NOMO-1 treated with dmso at 0.1 percent for 144 hours (cell line): ENCODE data around the gene TENT4B.
A peak's percentile ranks its signal among the peaks of the same experiment; 100 is the strongest.

Experiments
- DNase-seq: peaks from one replicate; lab custom pipeline; 2025; ENCODE audit not compliant: unreplicated experiment; lab: John Stamatoyannopoulos, UW

Gene TENT4B

DNA sequence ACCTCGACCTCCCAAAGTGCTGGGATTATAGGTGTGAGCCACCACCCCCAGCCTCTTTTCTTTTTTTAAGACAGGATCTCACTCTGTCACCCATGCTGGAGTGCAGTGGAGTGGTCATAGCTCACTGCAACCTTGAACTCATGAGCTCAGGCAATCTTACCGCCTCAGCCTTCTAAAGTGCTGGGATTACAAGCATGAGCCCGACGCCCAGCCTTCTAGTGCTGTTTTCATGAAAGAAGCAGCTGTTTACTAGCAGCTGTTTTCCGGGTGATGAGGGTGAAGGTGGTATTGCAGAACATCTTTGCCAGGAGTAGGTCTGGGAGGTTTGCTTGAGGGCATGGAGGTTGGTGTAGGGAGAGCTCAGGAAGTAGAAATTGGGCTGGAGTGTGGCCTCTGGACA is 115.2 kb downstream of the TENT4B start:
- DNase-seq = no peak

DNA sequence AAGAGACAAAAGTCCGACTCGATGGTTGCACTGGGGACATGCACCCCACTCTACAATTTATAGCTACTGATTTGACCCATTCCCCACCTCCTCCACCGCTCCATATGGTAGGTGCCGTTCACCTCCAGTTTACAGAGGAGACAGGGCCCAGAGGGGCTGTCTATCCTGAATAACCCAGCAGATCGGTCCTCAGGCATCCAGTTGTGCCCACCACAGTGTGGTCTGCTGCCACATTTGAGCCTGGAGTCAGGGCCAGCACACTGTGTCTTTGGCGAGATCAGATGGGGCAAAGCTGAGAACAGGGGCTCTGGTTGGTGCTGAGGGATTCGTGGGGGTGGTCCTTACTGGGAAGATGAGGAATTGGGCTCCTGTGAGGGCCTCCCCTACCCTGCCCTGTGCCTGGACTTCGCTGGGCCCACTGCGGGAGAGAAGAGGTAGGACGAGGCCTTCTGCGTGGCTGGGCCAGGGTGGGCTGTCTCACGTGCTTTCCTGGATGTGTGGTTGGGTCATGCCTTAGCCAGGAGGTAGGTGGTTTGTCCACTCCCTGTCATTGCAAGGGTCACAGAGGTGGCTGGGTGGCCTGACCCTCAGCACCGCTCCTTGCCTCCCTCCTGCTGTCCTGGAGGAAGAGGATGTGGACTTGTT is 116.1 kb downstream of the TENT4B start:
- DNase-seq = no peak

DNA sequence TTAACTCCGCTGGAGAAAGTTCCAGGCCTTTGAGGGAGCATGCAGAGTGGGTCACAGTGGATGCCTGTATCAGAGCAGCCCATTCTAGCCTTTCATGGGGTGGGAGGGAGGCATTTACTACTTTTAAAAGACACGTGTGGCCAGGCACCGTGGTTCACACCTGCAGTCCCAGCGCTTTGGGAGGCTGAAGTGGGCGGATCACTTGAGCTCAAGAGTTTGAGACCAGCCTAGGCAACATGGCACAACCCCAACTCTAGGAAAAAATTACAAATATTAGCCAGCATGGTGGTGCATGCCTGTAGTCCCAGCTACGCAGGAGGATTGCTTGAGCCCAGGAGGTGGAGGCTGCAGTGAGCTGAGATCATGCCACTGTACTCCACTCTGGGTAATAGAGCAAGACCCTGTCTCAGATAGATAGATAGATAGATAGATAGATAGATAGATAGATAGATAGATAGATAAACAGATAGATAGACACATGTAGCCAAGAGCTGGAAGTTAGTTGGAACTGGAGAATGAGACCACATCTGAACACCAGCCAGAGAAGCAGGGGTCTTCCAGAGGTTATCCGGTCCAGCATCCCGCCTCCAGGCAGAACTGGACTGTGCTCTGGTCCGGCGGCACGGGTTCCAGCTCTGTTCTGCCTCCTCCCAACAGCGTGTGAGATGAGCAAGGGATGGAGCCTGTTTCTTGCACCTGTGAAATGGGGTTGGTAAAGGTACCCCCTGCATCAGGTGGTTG is 116.8 kb downstream of the TENT4B start:
- no peak for DNase-seq

DNA sequence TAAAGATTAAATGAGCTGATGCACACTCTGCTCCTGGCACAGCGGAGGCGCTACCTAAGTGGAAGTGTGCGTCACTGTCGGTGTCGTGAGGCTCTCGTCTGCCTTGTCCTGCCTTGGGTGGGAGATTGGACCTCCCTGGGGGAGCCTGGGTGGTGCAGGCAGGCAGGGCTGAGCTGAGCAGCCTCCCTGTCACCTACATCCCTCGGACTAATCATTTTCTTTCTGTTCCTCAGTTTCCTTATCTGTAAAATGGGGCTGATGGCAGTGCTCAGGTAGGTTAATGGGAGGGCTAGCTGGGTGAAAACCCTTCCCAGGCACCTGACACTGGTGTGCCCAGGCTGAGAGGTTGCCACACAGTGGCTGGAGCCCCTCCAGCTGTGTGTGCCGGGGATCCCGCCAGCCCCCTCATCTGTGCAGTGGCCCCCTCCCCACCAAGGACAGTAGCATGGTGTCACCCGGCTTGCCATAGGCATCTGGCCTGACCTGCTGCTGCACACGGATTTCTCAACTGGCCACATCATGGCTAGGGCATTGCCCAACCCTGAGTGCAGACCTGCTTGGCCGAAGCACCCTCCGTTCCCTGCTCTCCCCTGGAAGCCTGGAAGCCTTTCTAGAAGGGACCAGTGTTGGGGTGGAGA is 117.5 kb downstream of the TENT4B start:
- no peak for DNase-seq

DNA sequence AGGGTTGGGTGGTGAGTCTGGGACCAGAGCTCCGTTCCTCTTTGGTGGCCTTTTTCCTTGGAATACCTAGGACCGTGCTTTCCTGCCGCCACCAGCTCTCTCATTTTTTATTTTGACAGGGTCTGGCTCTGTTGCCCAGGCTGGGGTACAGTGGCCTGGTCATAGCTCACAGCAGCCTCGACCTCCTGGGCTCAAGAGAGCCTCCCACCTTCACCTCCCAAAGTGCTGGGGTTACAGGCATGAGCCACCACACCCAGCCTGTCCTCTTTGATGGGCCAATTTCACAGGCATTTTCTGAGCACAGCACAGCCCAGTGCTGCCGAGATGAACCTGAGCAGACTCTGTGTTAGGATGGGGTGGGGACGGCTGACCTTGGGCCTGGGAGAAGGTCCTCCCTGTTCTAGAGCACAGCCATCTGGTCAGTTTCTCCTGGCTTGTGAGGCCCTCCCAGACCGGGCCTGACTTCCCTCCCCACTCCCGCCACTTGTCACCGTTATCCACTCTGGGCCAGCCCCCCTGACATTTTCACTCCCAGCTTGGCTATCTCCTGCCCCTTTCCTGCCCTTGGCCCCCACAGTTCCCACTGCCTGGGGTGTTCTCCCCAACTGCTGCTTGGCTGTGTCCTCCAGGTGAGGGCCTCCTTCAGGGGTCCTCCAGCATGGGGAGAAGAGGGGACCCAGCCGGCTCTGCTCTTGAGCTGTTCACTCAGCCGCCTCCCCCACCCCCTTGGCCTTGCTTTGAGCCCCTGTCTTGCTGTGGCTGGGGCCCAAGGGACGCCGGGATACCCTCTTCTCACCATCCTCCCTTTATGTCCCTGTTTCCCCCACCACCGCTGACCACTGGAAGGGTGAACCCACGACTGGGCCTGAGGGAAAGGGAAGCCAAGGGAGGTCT is 118.3 kb downstream of the TENT4B start:
- DNase-seq = no peak

DNA sequence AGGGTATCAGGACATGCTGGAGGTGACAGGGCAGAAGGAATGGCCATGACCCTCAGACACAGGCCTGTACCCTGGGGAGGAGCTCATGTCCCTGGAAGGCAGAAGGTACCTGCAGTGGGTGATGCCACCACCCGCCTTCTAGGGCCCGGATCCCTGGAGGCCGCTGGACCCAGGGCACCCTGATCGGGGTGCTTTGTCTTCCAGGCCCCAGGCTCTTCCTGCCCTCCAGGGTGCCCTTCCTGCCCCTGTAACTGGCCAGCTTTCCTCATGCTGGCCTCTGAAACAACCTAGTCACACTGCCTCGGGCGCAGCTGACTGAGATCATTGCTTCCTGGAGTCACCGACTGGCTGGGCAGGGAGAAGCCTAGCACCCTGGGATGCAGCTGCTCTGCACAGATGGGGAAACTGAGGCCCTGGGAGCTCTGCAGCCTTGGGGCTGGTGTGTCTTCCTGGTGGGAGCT is 119.0 kb downstream of the TENT4B start:
- DNase-seq = no peak

DNA sequence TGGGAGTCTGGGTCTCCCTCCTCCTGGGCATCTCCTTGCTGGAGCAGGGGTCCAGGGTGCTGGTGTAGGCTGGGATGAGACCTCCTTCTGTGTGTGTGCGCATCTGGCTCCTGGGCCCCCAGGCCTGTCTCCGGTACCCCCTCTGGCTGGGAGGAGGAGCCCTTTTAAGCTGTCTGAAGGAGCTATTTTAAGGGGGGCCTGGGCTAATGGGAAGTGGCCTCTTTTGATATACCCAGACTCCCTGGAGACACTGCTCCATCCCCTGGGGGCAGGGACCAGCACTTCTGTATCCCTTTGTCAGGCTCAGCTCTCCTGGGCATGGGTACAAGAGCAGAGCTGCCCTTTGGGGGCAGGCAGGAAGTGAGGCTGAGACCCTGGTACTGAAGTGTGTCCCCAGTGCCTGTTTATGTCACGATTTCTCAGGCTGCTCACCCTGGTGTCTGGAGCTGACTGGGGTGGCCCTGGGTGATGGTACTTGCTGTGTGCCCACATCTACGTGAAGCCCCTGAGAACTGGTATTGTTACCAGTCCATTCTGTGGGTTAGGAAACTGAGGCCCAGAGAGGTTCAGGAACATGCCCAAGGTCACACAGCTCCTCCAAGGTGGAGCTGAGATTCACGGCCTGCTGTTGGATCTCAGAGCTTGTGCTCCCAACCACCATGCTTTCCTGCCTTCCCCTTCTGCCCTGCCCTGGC is 119.7 kb downstream of the TENT4B start:
- no peak for DNase-seq

DNA sequence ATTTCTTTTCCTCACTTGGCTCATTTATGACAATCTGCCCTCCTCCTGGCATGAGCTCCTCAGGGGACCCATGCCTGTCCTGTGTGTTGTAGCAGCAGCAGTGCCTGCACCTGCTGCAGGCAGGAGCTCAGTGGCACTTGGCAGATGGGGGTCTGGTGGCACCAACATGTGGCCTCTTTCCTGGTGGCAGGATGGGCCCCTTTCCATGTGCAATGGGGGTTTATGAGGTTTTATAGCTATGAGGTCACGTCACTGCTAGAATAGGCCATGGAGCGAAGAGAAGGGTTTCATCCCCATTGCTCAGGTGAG is 120.2 kb downstream of the TENT4B start:
- DNase-seq = no peak

DNA sequence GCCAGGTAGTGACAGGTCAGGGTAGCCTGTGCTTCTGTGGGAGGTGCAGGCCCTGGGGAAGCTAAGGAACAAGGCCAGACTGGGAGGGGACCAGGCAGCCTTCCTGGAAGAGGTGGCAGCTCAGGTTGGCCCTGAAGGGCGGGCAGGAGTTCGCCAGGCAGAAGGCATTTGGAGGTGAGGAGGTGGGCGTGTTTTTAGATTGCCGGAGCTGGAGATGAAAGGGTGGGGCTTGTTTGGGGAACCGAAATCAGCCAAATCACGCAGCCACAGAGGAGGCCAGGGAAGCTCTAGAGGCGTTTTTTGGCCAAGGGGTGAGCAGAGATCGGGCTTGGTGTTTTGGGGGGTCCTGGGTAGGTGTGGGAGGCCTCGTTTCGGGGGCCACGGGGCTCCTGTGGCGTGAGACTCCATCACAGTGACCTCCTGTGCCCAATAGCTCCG is 120.8 kb downstream of the TENT4B start:
- peak; percentile 94 for DNase-seq

DNA sequence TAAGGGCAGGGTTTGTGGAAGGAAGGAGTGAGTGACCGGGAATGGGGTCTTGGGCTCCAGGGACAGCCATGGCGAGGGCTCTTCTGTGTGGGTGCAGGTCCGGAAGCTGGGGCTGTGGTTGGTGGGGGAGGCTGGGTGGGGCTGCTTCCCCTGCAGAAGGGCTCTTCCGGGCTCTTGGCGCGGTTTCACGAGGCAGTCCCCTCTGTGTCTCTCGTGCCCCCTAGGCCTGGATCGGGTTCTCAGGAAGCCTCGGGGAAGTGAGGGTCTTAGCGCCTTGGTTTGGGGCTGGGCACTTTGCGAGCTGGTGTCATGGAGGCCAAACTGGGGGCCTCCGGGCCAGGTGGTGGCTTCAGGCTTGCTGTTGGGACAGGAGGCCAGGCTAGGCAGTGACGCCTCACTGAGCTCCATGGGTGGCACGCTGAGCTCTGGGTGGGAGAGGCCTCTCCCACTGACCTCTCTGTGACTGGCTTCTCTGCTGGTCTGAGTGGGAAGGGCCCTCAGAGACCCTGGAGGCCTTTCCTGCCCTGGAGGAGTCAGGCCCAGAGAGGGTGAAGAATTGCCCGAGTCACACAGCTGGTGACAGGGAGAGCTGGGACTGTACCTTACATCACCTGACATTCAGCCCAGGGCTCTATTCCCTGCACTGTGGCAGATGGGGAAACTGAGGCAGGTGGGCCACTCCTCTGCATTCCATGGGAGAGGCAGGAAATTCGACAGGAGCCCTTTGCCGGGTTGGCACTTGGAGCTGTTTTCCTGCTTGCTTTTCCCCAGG is 121.4 kb downstream of the TENT4B start:
- DNase-seq = peak; percentile 69

DNA sequence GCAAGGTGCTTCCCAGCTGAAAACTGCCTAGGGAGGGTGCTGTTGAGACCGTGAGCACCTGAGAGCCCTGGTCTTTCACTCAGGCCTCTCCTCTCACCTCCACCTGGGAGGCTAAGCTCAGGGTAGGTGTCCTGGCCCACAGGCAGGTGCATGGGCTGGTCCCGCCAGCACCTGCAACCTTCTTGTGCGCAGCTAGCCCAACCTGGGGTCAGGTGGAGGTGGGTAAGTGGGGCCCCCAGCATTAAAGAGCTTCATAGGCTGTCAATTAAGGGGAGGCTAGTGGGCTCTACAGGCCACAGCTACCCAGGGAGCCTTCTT is 122.0 kb downstream of the TENT4B start:
- no peak for DNase-seq

DNA sequence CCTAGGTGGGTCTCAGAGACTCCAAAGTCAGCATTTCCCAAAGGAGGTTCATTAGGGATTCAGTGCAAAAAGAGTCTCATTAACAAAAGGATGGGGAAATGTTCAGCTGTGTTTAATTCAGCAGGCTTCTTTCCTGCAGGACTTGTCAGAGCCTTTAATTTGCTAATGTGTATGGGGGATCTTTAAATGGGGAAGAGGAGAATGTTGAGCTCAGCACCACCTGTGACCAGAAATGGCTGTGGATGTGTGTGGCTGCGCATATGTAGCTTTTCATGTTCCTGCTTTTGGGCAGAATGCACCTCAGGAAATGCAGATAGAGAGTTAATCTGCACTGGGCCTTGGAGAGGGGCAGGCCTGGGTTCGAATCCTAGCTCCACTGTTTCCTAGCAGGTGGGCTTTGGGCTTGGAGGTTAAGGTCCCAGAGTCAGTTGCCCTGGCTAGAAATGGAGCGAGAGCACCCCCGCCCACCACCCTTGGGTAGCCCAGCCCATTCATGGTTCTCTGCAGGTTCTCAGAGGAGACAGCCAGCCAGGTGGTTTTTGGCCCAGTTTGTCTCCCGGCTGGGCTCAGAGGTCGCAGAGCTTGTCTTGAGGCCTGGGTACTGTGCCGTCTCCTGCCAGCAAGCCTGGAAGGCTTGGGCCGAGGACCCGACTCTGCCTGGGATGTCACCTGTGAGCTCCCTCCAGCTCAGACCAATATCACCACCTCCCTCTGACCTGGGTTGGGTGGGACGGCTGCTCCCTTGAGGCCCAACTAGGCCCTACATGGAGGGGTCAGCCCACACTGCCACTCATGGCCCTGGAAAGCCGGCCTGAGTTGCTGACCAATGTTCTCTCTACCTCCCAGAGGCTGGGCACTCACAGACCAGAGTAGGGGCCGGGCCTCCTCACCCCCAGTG is 122.6 kb downstream of the TENT4B start:
- DNase-seq = no peak

DNA sequence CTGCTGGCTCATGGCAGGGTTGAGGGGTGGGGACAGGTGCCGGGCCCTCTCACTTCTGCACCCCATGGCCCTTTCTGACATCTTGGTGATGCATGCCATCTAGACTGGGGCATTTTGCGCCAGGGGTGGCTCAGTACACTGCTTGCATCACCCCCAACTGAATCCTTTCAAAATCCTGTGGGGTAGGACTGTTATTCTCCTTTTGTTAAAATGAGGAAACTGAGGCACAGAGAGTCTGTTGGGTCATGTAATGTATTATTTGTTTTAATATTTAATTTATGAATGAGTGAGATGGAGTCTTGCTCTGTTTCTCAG is 123.2 kb downstream of the TENT4B start:
- DNase-seq = no peak

DNA sequence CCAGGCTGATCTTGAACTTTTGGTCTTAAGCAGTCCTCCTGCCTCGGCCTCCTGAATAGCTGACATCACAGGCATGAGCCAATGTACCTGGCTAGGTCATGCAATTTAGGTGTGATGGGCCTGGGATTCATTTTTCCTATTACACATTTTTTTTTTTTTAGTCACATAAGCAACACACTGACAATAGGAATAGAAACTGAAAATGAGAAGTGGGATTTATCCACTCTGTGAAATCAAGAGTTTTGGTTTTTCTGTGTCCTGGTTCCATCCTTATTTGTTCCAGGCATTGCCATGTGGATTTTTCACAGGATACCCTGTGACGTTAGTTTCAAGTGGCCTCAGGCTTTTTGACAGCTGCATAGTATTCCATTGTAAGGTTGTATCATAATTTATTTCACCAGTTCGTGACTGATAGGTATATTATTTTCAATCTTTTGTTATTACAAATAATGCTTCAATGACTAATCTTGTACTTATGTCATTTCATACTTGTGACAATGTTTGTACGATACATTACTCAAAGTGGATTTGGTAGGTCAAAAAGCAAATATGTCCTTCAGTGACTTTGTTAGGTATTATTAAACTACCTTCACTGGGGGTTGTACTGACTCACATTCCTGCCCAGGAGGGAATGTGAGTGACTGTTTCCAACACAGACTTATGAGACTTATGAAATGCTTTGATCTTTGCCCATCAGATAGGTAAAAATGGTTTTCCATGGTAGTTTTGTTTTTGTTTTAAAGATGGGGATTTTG is 123.9 kb downstream of the TENT4B start:
- no peak for DNase-seq

DNA sequence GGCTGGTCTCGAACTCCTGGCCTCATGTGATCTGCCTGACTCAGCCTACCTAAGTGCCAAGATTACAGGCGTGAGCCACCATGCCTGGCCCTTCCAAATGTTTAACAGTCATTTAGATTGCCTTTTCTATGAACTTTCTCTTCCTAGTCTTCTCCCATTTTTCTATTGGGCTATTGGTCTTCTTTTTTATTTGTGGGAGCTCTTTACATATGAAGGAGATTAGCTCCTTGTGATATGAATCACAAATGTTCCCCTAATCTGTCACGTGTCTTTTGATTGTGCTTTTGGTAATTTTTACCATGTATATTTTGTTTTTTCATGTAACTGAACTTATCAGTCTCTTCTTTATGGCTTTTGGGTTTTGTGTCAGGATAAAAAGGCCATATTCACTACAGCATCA is 125.1 kb downstream of the TENT4B start:
- DNase-seq = no peak

DNA sequence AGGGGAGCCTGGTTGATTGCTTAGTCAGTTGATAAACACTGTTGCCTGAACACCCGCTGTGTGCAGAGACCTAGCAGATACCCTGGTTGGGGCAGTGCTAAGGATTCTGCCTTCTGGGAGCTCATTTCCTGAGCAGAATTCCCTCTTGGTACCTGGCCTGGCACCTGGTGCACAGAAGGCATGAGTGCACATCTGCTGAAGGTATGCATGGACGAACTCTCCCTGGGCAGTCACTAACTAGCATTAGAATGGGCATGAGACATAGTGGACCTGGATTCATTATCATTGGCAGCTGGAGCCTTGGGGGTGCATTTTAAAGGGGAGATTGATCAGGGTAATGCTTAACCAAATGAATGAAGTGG is 126.4 kb downstream of the TENT4B start:
- DNase-seq = no peak

DNA sequence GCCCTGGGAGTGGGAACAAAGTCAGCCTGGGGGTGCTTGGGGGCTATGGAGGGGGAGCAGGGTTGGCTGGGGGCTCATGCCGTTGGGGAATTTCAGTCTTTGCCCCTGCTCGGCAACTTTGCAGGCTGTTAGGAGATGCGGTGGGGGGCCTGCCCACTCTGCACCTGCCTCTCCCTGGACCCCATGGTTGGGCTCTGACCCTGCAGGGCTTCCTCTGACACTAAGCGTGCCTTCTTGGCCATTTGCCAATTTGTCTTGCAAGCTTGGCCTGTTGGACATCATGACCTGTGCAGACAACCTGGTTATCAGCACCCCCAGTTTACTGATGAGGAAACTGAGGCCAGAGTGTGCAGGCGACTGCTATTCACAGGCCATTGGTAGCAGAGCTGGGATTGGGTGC is 127.8 kb downstream of the TENT4B start:
- no peak for DNase-seq
